ENCODE data around the gene NOS1AP.

GRCh38 chr1:162110910-162111309 lies 41.4 kb downstream of the NOS1AP start:
- TF ChIP-seq FOXM1 (IDR thresholded peaks at IDR 0.05; ENCODE audit: low read depth) (no peak), POLR2AphosphoS5 (IDR thresholded peaks at IDR 0.05; ENCODE audit: low read depth, low read length) (no peak), EP300 (IDR thresholded peaks at IDR 0.05; ENCODE audit: borderline replicate concordance in 1 of 2, low read depth in 1 of 2, low read length in 1 of 2) (no peak), RFX5 (IDR thresholded peaks at IDR 0.05; ENCODE audit: low read length) (no peak), TAF1 (IDR thresholded peaks at IDR 0.05; ENCODE audit: borderline replicate concordance, low read depth, low read length) (no peak), NRF1 (IDR thresholded peaks at IDR 0.05; ENCODE audit: low read depth, low read length) (no peak), SMC3 (IDR thresholded peaks at IDR 0.05; ENCODE audit: low read depth, low read length) (no peak)
- TF ChIP-seq, protein P1, sequence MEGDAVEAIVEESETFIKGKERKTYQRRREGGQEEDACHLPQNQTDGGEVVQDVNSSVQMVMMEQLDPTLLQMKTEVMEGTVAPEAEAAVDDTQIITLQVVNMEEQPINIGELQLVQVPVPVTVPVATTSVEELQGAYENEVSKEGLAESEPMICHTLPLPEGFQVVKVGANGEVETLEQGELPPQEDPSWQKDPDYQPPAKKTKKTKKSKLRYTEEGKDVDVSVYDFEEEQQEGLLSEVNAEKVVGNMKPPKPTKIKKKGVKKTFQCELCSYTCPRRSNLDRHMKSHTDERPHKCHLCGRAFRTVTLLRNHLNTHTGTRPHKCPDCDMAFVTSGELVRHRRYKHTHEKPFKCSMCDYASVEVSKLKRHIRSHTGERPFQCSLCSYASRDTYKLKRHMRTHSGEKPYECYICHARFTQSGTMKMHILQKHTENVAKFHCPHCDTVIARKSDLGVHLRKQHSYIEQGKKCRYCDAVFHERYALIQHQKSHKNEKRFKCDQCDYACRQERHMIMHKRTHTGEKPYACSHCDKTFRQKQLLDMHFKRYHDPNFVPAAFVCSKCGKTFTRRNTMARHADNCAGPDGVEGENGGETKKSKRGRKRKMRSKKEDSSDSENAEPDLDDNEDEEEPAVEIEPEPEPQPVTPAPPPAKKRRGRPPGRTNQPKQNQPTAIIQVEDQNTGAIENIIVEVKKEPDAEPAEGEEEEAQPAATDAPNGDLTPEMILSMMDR (IDR thresholded peaks at IDR 0.05), result no peak
- TF ChIP-seq, protein P2, sequence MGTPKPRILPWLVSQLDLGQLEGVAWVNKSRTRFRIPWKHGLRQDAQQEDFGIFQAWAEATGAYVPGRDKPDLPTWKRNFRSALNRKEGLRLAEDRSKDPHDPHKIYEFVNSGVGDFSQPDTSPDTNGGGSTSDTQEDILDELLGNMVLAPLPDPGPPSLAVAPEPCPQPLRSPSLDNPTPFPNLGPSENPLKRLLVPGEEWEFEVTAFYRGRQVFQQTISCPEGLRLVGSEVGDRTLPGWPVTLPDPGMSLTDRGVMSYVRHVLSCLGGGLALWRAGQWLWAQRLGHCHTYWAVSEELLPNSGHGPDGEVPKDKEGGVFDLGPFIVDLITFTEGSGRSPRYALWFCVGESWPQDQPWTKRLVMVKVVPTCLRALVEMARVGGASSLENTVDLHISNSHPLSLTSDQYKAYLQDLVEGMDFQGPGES (IDR thresholded peaks at IDR 0.05; ENCODE audit: low read depth, low read length), result no peak

Measured in SK-N-SH (cell line).